GM12872 (cell line): ENCODE results near the gene ARHGEF6.

ENCODE experiments used
- CTCF ChIP-seq: IDR thresholded peaks from 3 replicates; pipeline ENCODE4 v1.5.1; 2011; ENCODE audit warnings: low read depth, mild to moderate bottlenecking, low read length, moderate library complexity; ENCODE audit not compliant: insufficient read depth

The ARHGEF6 gene

GRCh38 chrX:136797787-136798186 is 17.1 kb upstream of the ARHGEF6 start:
- no peak for TF ChIP-seq CTCF

DNA sequence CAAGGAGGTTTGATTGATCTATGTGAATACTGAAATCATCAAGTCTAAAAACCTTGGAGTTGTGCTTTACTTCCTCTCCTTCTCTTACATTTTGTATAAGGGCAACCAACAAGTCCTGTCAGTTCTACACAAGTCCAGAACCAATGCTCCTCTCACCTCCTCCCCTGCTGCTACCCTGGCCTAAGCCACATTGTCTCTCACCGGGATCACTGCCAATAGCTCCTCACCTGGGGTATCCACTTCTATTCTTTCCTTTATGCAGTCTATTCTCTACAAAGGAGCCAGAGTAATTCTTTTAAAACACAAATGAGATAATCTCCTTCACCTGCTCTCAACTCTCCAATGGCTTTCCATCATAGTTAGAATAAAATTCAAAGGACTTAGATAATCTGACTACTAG is 13.3 kb upstream of the ARHGEF6 start:
- TF ChIP-seq CTCF, result no peak

GRCh38 chrX:136789856-136790255 is 9.1 kb upstream of the ARHGEF6 start:
- no peak for TF ChIP-seq CTCF

DNA sequence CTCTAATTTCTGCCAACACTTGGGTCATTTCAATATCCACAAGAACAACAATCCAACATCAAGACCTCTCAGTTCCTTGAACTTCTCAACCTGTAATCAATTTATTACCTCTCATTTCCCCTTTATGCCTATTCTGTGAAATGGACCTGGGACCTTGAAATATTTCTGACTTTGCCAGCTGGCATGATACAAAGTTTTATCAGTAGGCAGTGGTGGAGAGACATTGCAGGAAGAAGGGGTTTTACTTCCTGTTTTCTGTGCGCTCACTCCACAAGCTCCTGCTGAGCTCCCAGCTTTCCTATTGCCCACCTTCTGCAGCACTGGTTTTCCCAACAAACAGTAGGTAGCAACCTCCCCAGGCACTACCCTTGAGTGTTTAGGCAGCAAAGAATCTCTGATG is 3.5 kb upstream of the ARHGEF6 start:
- TF ChIP-seq CTCF, result no peak

- TF ChIP-seq CTCF, result no peak
These were observed 2.4 kb upstream of the ARHGEF6 start for GRCh38 chrX:136783159-136783558.

DNA sequence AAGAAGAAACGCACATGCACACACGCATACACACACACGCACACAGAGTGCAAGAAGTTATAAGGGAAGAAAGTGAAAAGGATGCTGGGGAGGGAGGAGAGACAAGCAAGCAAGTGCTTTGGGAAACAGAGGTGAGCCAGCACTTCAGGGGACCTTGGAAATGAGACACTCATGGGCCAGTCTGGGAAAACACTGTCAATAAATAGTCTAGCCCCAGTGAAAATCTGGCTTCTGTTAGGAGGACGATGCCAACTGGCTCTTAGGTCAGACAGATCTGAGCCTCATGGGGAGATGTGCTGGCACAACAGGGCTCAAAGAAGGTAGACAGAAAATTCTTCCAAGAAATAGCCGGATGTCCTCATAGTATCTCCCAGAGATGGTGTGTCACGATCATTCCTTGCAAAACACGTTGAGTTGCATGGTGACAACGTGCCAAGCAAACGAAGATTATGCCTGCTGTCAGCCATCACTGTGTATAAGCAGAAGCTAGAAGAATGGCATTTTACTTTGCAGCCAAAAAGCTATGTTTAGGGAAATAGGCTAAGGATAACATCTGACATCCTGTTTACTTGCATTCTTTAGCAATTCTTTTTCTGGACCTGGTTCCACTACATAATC is 557 bp upstream of the ARHGEF6 start:
- no peak for TF ChIP-seq CTCF

DNA sequence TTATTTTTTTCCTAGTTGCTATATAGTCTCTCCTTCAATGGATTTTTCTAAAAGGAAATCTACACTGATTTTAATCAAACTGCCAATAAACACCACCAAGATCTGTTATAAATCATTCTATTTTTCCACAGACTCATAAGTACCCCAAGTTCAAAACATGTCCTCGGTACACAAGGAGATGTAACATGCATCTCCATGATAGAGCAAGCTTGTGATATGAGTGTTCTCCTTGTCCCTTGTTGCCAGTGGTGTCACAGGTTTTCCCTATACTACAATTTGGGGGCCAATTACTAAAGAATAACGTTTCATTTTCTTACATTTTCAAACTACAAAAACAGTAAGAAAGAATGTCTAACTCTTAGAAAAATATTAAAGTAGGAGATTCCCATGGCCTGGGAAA is 491 bp downstream of the ARHGEF6 start:
- no peak for TF ChIP-seq CTCF
